MM.1S (cell line): ENCODE measurements around the gene LAYN.

Source experiments
- EZH2 ChIP-seq: fragments of 300-600 bp; sonication (generic); optimal IDR thresholded peaks from 2 replicates; pipeline ENCODE3; 2017; ENCODE audit warnings: low read depth, mild to moderate bottlenecking, antibody characterized with exemption, low read length, mixed read lengths
- TF ChIP-seq, protein P1 (sequence below): fragments of 300-600 bp; sonication (generic); IDR thresholded peaks from 2 replicates; pipeline ENCODE4 v1.5.1; 2016; ENCODE audit warnings: antibody characterized with exemption, low read length, mixed read lengths

DNA sequence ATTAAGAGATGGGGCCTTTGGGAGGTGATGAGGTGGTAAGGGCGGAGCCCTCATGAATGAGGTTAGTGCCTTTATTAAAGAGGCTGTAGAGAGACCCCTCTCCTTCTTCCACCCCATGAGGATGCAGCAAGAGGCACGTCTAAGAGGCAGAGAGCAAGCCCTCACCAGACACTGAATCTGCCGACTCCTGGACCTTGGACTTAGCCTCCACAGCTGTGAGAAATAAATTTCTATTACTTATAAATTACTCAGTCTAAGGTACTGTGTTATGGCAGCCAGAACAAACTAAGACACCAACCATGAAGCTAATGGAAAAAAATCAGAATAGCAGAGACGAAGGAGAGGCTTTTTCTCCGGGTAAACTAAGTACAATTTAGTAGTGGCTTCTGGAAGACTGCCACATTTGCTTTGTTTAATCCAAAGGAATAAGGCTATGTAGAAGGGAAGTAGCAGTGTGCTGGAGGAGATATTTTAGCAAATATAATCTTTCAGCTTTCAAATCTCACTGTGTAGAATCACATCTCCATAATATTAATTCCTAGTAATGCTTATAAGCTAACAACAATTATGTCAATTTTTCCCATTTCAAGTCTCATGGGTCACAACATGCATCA is 49.5 kb downstream of the LAYN start:
- TF ChIP-seq, protein P1, sequence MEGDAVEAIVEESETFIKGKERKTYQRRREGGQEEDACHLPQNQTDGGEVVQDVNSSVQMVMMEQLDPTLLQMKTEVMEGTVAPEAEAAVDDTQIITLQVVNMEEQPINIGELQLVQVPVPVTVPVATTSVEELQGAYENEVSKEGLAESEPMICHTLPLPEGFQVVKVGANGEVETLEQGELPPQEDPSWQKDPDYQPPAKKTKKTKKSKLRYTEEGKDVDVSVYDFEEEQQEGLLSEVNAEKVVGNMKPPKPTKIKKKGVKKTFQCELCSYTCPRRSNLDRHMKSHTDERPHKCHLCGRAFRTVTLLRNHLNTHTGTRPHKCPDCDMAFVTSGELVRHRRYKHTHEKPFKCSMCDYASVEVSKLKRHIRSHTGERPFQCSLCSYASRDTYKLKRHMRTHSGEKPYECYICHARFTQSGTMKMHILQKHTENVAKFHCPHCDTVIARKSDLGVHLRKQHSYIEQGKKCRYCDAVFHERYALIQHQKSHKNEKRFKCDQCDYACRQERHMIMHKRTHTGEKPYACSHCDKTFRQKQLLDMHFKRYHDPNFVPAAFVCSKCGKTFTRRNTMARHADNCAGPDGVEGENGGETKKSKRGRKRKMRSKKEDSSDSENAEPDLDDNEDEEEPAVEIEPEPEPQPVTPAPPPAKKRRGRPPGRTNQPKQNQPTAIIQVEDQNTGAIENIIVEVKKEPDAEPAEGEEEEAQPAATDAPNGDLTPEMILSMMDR: no peak
- no peak for TF ChIP-seq EZH2
